Measurements from ENCODE around the gene PNMA8A.

The PNMA8A gene

DNA sequence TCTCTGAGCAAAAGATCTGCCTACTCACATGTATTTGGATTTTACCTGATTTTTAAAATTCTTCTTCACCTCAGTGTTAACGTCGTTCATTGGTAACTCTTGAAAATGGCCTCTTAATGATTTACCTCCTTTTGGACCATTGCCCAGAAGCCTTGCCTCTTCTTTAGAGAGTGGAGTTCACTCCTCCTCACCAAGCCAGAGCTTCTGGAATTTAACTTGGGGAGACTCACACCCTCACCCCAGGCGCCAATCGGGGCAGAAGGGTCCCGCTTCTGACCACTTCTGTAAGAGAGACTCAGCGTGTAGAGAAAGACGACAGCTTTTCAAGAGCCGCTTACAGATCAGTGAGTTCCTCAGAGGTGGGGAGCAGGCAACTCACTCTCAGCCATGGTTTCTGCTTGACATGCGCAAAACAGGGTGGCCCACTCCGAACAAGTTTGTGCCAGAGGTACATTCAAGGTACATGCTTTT is 45.3 kb downstream of the PNMA8A start:
- no peak for DNase-seq

- DNase-seq: no peak
Measured at GRCh38 chr19:46423188-46423587, 48.2 kb downstream of the PNMA8A start.

- no peak for DNase-seq
Measured at GRCh38 chr19:46422344-46422743, 49.0 kb downstream of the PNMA8A start.

DNA sequence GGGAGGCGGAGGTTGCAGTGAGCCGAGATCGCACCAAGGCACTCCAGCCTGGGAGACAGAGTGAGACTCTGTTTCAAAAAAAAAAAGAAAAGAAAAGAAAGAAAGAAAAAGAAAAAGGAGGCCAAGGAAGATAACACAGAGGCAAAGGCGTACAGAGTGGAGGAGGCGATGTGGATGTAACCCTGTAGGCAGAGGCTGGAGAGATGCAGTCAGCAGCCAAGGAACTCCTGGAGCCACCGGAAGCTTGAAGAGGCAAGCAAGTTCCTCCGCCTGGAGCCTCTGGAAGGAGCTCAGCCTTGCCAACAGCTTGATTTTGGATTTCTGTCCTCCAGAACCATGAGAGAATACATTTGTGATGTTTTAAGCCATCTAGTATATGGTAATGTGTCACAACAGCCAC is 51.3 kb downstream of the PNMA8A start:
- DNase-seq: no peak
